ENCODE measurements around the gene TRAPPC13. TPM values are rescaled to one million over a fixed set of nuclear protein-coding genes. Genes with fewer than 3 reads are reported as not detected.
"Not testable (repeated sequence)": the region's sequence is repeated elsewhere in the genome, so short reads cannot be mapped to it uniquely, and the experiment has no call there.

TRAPPC13 gene, protein sequence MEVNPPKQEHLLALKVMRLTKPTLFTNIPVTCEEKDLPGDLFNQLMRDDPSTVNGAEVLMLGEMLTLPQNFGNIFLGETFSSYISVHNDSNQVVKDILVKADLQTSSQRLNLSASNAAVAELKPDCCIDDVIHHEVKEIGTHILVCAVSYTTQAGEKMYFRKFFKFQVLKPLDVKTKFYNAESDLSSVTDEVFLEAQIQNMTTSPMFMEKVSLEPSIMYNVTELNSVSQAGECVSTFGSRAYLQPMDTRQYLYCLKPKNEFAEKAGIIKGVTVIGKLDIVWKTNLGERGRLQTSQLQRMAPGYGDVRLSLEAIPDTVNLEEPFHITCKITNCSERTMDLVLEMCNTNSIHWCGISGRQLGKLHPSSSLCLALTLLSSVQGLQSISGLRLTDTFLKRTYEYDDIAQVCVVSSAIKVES
- 10 to 100 TPM; 27.4 to 28.2 TPM for total RNA-seq

DNA sequence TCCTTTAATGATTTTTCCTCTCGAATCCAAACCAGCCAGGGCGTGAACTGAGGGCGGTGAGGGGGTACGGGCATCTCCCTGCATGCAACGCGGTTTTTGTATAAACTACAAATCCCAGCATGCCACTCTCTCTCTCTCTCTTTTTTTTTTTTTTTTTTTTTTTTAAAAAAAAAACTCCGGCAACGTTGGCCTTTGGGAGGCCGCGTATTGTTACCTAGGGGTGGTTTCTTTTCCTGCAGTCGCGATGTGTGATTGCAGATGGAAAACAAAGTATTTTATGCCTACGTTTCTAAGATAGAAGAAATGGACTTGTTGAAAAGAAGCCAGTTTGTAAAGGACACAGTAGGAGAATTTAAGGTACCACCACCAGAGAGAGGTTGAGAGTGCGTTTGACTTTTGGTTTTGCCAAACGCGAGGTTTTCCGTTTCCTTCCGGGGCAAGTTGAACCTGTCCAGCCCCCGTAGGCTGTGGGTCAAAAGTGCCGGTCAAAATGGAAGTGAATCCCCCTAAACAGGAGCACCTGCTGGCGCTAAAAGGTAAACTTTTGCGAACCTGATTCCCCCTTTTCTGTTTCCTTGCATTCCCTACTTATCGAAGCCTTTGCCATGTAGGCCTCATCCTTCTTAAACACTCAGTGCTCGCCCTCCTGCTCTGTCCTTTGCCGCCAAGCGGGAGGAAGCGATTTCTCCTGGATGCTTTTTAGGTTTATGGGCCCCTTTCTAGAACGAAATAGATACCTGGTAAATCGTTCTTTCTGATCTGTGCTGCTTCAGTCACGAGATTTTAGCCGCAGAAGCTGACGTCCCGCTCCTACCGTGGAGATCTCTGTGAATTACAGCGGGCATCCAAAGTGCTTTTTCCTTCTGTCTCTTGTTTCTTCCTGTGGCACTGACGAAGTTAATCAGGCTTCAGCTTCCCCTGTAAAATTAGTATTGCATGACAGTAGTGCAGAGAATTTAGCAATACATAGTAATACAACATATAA is at the start of gene TRAPPC13, which contains the start of gene SHLD3:
Gene TRAPPC13, plus strand, starts transcription at position 457 of the 985 bp plus-strand sequence. Its CDS starts 34 bp downstream, at position 491.
Gene SHLD3, plus strand, starts transcription at position 457 of the 985 bp plus-strand sequence. CDS start 4,561 bp downstream, outside the sequence.
- H3K4me1 Mint-ChIP-seq (ENCODE audit: low read depth in 2 of 2), result peaks cover 21 to 34% of the 10 kb centered on the region in 2 donors
- peaks cover 11% of the 10 kb centered on the region for H3K36me3 Mint-ChIP-seq
- H3K9me3 Mint-ChIP-seq, result no peaks in the 10 kb centered on the region
- peak within 1 kb of the TSS; percentile 100 for H3K4me3 Mint-ChIP-seq
- peak within 1 kb of the TSS; percentile 96 for H3K27ac Mint-ChIP-seq
- H3K27me3 Mint-ChIP-seq, result no peaks in the 10 kb centered on the region
- DNase-seq (ENCODE audit: low spot score), result peak; percentile 87
- ATAC-seq, result peak; percentile 87 to 89

DNA sequence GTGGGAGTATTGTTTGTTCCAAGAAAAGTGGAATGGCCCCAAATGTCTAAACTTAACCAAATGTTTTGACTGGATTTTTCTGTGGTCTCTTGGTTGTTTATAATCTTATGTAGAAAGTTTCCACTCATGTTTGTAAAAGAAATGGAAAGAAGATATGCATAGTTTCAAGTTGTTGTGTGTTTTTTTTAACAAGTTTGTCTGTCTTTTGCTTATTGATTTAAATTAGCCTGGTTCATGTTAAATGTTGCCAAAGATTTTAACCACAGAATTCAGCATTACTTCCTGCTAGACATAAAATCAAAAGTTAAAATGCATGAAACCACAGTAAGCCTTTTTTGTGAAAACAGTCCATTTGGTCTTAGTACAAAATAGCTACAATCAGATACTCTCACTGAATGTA is 47.7 kb upstream of the TRAPPC13 start:
- Mint-ChIP-seq H3K36me3 (peaks cover 21% of the 10 kb centered on the region), H3K4me1 (ENCODE audit: low read depth in 2 of 2) (peaks cover 15% of the 10 kb centered on the region in 2 donors), H3K27me3 (no peaks in the 10 kb centered on the region), H3K27ac (no peak overlapping the region), H3K4me3 (no peak overlapping the region), H3K9me3 (no peaks in the 10 kb centered on the region)
- DNase-seq (ENCODE audit: low spot score) (no peak), ATAC-seq (no peak)

DNA sequence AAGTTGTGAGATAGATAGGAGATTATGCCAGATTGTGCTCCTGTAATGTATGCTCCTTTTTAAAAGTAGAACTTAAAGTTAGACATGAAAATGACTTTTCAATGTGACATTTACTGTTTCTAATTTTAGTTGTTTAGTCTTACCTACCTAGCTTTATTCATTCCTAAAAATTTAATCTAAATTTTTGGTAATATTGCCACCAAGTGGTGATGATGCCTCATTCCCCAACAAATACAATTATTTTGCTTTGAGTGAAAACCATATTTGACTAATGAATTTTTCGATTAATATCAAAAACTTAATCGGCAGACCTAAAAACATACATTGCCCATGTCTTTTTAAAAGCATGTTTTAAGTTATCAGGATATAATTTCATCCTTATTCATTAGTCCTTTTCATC is 36.1 kb upstream of the TRAPPC13 start:
- Mint-ChIP-seq H3K36me3 (peaks cover 20% of the 10 kb centered on the region), H3K4me1 (ENCODE audit: low read depth in 2 of 2) (no peaks in the 10 kb centered on the region), H3K27ac (no peak overlapping the region), H3K9me3 (no peaks in the 10 kb centered on the region), H3K27me3 (no peaks in the 10 kb centered on the region), H3K4me3 (no peak overlapping the region)
- ATAC-seq (no peak), DNase-seq (ENCODE audit: low spot score) (no peak)

DNA sequence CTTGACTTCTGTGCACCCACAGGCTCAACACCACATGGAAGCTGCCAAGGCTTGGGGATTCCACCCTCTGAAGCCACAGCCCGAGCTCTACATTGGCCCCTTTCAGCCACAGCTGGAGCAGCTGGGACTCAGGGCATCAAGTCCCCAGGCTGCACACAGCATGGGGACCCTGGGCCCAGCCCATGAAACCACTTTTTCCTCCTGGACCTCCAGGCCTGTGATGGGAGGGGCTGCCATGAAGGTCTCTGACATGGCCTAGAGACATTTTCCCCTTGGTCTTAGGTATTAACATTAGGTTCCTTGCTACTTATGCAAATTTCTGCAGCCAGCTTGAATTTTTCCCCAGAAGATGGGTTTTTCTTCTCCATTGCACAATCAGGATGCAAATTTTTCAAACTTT is 23.1 kb upstream of the TRAPPC13 start:
- DNase-seq (ENCODE audit: low spot score); H3K9me3 Mint-ChIP-seq; H3K4me3 Mint-ChIP-seq; H3K27ac Mint-ChIP-seq; ATAC-seq; H3K27me3 Mint-ChIP-seq: not testable (repeated sequence)
- Mint-ChIP-seq H3K4me1 (ENCODE audit: low read depth in 2 of 2) (peaks cover 0 to 14% of the 10 kb centered on the region in 2 donors), H3K36me3 (peaks cover 32% of the 10 kb centered on the region)

DNA sequence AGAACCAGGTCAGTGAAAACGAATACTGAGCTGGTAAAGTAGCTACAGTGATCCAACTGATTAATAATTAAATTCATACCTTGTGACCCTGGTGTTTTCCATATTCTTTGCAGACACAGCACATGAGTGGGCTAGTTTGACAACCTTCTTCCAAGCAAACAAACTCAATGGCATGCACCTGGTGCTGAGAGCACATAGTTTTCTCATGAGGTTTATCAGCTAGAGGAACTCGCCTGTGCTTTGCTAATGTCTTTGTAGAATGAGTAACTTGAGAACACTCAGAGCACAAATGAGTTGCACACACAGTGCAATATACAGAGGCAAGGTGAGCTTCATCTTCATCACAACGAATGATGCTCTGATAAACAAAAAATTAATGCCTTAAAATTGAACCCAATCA is 13.3 kb upstream of the TRAPPC13 start:
- no peaks in the 10 kb centered on the region for H3K27me3 Mint-ChIP-seq
- ATAC-seq (no peak), DNase-seq (ENCODE audit: low spot score) (no peak)
- no peak overlapping the region for H3K4me3 Mint-ChIP-seq
- H3K27ac Mint-ChIP-seq, result no peak overlapping the region
- peaks cover under 1 to 7% of the 10 kb centered on the region in 2 donors for H3K4me1 Mint-ChIP-seq (ENCODE audit: low read depth in 2 of 2)
- H3K36me3 Mint-ChIP-seq, result peaks cover 34% of the 10 kb centered on the region
- H3K9me3 Mint-ChIP-seq, result no peaks in the 10 kb centered on the region

DNA sequence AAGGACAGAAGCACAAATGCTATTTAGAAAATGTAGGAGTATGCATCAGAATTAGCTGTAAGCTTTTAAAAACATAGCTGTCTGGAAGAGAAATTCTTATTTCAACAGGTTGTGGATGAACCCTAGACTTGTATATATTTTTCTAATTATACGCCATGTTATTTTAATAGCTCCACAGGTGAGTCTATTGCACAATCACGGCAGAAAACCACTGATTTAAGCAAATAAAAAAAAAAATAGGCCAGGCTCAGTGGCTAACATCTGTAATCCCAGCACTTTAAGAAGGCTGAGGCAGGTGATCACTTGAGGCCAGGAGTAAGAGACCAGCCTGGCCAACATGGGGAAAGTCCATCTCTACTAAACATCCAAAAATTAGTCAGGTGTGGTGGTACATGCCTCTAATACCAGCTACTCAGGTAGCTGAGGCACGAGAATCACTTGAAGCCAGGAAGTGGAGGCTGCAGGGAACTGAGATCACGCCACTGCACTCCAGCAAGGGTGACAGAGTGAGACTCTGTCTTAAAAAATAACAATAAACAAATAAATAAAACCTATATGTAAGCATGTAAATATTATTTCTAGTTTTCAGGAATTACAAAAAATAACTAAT is 12.4 kb upstream of the TRAPPC13 start:
- H3K9me3 Mint-ChIP-seq, result no peaks in the 10 kb centered on the region
- no peaks in the 10 kb centered on the region for H3K27me3 Mint-ChIP-seq
- ATAC-seq, result no peak
- H3K36me3 Mint-ChIP-seq, result peaks cover 31% of the 10 kb centered on the region
- no peak overlapping the region for H3K4me3 Mint-ChIP-seq
- no peak for DNase-seq (ENCODE audit: low spot score)
- H3K4me1 Mint-ChIP-seq (ENCODE audit: low read depth in 2 of 2), result peaks cover 0 to 5% of the 10 kb centered on the region in 2 donors
- H3K27ac Mint-ChIP-seq, result no peak overlapping the region

DNA sequence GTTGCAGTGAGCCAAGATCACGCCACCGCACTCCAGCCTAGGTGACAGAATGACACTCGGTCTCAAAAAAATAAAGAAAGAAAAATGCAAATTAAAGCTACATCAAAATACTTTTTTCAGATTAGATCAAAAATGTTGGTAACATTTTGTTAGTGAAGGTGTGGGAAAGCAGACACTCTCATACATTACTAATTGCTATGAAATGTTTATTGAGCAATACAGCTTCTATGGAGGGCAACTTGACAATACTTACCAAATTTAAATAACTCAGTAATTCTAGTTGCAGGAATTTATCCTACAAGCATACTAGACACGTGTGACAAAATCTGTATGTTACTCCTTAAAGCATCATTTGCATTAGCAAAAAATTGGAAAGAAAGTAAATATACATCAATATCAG is 4.8 kb upstream of the TRAPPC13 start:
- no peak overlapping the region for H3K27ac Mint-ChIP-seq
- H3K4me1 Mint-ChIP-seq (ENCODE audit: low read depth in 2 of 2), result peaks cover 7 to 21% of the 10 kb centered on the region in 2 donors
- no peak for ATAC-seq

DNA sequence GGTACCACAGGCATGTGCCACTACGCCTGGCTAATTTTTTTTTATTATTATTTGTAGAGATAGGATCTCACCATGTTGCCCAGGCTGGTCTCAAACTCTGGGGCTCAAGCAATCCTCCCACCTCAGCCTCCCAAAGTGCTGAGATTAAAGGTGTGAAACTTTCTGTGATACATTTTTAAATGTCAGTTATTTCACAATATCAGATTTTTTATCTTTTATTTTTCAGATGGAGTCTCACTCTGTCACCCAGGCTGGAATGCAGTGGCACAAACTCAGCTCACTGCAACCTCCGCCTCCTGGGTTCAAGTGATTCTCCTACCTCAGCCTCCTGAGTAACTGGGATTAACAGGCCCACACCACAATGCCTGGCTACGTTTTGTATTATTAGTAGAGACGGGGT is 2.9 kb upstream of the TRAPPC13 start:
- not testable (repeated sequence) for H3K27ac Mint-ChIP-seq; H3K4me3 Mint-ChIP-seq; ATAC-seq; H3K36me3 Mint-ChIP-seq; DNase-seq (ENCODE audit: low spot score); H3K9me3 Mint-ChIP-seq; H3K27me3 Mint-ChIP-seq
- peaks cover 16 to 34% of the 10 kb centered on the region in 2 donors for H3K4me1 Mint-ChIP-seq (ENCODE audit: low read depth in 2 of 2)

More for the DNA sequence above, 4.8 kb upstream of the TRAPPC13 start:
- Mint-ChIP-seq H3K9me3 (no peaks in the 10 kb centered on the region), H3K4me3 (no peak overlapping the region), H3K36me3 (peaks cover under 1% of the 10 kb centered on the region), H3K27me3 (no peaks in the 10 kb centered on the region)
- DNase-seq (ENCODE audit: low spot score), result no peak

DNA sequence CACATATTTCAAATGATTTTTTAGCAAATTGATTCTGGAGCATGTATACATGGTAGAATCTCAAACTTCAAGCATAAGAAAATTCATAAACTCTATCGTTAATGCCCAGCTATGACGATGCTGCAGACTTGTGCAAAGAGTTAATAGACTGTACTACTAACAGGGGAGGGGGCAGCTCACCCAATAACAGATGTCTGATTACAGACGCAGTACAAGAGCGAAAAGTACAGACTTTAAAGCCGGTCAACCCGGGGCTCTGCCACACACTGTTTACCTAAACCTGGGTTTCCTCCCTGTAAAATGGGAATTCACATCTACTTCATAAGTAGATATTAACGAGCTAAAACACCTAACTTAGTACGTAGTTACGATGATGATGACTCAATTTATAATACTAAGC is 1.3 kb upstream of the TRAPPC13 start:
- Mint-ChIP-seq H3K27ac (peak overlapping the region; percentile 96), H3K27me3 (no peaks in the 10 kb centered on the region), H3K4me3 (peak overlapping the region; percentile 100), H3K4me1 (ENCODE audit: low read depth in 2 of 2) (peaks cover 20 to 30% of the 10 kb centered on the region in 2 donors), H3K36me3 (peaks cover 5% of the 10 kb centered on the region), H3K9me3 (no peaks in the 10 kb centered on the region)
- no peak for DNase-seq (ENCODE audit: low spot score)
- no peak for ATAC-seq

DNA sequence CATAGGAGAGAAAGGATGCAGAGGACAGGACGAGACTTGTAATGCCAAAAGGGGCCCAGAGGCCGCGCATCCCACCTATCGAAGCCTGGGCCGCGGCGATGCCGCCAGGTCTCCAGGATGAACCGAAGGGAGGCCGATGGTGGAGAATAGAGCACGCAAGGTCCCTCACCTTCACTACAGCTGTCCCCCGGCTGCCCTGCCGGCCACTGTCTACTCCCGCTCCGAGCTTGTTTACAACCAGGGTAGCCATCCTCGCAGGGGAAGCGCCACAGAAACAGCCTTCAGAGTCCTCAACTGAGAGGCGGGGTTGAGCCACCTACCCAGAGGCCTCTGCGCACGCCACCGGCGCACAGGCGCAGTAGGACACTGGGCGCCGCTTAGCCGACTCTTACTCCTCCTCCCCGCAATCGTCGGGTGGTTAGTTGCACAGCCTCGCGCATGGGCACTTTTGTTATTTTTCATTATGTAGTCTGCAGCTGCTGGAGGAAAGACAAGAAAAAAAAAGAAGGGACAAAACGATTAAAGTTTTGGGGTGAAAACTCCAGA is 729 bp upstream of the TRAPPC13 start, which contains the start of gene TRIM23:
Gene TRIM23, minus strand, starts transcription at position 309 of the 546 bp plus-strand sequence. Its CDS starts 59 bp downstream, at position 250.
- Mint-ChIP-seq H3K27ac (peak within 1 kb of the TSS; percentile 96), H3K36me3 (peaks cover 5% of the 10 kb centered on the region), H3K4me1 (ENCODE audit: low read depth in 2 of 2) (peaks cover 18 to 30% of the 10 kb centered on the region in 2 donors), H3K9me3 (no peaks in the 10 kb centered on the region), H3K4me3 (peak within 1 kb of the TSS; percentile 100), H3K27me3 (no peaks in the 10 kb centered on the region)
- DNase-seq (ENCODE audit: low spot score) (peak; percentile 95), ATAC-seq (peak; percentile 99)

DNA sequence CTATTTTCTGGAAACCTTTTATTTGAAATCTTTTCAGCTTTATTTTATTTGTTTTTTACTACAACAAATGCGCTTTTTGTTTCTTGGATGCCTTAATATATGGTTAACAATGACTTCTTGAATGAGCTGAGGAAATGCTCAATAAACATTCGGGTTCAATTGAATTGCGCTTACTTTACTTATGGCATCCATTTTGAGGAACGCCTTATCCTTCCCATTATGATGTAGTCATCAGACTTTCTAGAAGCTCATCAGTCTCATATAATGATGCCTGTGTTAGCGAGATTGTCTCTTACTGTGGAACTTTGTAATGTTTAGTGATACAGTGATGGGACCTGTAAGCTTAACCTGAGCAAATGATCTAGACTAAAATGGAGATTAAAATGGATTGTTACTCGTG is 916 bp downstream of the TRAPPC13 start:
- no peaks in the 10 kb centered on the region for H3K27me3 Mint-ChIP-seq
- DNase-seq (ENCODE audit: low spot score) (no peak), ATAC-seq (no peak)
- peaks cover 22 to 34% of the 10 kb centered on the region in 2 donors for H3K4me1 Mint-ChIP-seq (ENCODE audit: low read depth in 2 of 2)
- peak overlapping the region; percentile 100 for H3K4me3 Mint-ChIP-seq
- H3K36me3 Mint-ChIP-seq, result peaks cover 11% of the 10 kb centered on the region
- H3K9me3 Mint-ChIP-seq, result no peaks in the 10 kb centered on the region
- peak overlapping the region; percentile 96 for H3K27ac Mint-ChIP-seq

DNA sequence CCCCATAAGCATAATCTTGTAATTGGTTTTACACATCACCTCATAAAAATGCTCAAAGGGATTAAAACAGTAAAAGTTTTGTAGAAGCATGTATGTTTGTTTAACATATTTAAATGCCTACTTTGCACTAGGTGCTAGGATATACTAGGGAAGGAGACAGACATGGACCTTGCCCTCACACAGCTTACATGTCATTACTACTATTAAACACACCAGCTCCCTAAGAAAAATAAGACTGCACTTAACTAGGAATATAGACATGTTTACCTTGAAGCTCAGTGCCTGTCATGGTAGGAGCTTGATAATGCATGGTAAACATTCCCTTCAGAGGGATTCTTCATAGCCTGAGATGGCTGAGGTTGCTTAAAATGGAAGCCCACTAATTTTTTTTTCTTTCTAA is 6.2 kb downstream of the TRAPPC13 start:
- Mint-ChIP-seq H3K4me3 (no peak overlapping the region), H3K9me3 (no peaks in the 10 kb centered on the region), H3K27ac (no peak overlapping the region), H3K27me3 (no peaks in the 10 kb centered on the region), H3K36me3 (peaks cover 6% of the 10 kb centered on the region), H3K4me1 (ENCODE audit: low read depth in 2 of 2) (peaks cover 7 to 12% of the 10 kb centered on the region in 2 donors)
- no peak for DNase-seq (ENCODE audit: low spot score)
- no peak for ATAC-seq

DNA sequence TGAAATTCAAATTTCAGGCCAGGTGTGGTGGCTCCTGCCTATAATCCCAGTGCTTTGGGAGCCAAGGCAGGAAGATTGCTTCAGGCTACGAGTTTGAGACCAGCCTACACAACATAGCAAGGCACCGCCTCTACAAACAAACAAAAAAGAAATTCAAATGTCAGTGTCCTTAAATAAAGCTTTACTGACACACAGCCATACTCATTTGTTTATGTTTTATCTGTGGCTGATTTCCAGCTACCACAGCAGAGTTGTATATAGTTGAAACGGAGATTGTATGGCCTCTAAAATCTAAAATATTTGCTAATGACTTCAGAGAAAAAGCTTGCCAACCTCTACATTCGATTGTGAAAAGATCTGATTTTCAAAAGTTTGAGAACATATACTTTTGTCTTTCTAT is 15.4 kb downstream of the TRAPPC13 start:
- ATAC-seq (no peak), DNase-seq (ENCODE audit: low spot score) (no peak)
- Mint-ChIP-seq H3K9me3 (no peaks in the 10 kb centered on the region), H3K27me3 (no peaks in the 10 kb centered on the region), H3K27ac (no peak overlapping the region), H3K4me3 (no peak overlapping the region), H3K36me3 (peaks cover 13% of the 10 kb centered on the region), H3K4me1 (ENCODE audit: low read depth in 2 of 2) (no peaks in the 10 kb centered on the region)
